Measurements from ENCODE around the gene SMG6.

SMG6 gene

DNA sequence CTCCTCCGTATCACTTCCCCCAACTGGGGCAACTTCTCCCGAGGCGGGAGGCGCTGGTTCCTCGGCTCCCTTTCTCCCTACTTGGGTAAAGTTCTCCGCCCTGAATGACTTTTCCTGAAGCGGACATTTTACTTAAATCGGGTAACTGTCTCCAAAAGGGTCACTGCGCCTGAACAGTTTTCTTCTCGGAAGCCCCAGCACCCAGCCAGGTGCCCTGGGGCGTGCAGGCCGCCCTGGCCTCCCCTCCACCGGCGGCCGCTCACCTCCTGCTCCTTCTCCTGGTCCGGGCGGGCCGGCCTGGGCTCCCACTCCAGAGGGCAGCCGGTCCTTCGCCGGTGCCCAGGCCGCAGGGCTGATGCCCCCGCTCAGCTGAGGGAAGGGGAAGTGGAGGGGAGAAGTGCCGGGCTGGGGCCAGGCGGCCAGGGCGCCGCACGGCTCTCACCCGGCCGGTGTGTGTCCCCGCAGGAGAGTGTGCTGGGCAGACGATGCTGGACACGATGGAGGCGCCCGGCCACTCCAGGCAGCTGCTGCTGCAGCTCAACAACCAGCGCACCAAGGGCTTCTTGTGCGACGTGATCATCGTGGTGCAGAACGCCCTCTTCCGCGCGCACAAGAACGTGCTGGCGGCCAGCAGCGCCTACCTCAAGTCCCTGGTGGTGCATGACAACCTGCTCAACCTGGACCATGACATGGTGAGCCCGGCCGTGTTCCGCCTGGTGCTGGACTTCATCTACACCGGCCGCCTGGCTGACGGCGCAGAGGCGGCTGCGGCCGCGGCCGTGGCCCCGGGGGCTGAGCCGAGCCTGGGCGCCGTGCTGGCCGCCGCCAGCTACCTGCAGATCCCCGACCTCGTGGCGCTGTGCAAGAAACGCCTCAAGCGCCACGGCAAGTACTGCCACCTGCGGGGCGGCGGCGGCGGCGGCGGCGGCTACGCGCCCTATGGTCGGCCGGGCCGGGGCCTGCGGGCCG is 247.1 kb downstream of the SMG6 start:
- H3K9me3 ChIP-seq (ENCODE audit: control insufficient read depth, low read length) = no peaks in the 10 kb centered on the region
- 9 to 10% methylated on average over 85 of the region's 85 CpGs for WGBS, 2 experiments
- H3K27me3 ChIP-seq (ENCODE audit: control insufficient read depth, insufficient read depth, low read length, poor library complexity, severe bottlenecking) = peaks cover 96% of the 10 kb centered on the region
- no peak overlapping the region for H3K27ac ChIP-seq (ENCODE audit: insufficient read depth, low read depth, low read length, poor library complexity, severe bottlenecking)
- no peak overlapping the region for H3K4me3 ChIP-seq (ENCODE audit: insufficient read depth, low read depth, low read length)
- H3K4me1 ChIP-seq (ENCODE audit: control insufficient read depth, insufficient read depth, low read length) = peaks cover 7% of the 10 kb centered on the region
- no peaks in the 10 kb centered on the region for H3K36me3 ChIP-seq (ENCODE audit: control insufficient read depth, insufficient read depth, low read length)

DNA sequence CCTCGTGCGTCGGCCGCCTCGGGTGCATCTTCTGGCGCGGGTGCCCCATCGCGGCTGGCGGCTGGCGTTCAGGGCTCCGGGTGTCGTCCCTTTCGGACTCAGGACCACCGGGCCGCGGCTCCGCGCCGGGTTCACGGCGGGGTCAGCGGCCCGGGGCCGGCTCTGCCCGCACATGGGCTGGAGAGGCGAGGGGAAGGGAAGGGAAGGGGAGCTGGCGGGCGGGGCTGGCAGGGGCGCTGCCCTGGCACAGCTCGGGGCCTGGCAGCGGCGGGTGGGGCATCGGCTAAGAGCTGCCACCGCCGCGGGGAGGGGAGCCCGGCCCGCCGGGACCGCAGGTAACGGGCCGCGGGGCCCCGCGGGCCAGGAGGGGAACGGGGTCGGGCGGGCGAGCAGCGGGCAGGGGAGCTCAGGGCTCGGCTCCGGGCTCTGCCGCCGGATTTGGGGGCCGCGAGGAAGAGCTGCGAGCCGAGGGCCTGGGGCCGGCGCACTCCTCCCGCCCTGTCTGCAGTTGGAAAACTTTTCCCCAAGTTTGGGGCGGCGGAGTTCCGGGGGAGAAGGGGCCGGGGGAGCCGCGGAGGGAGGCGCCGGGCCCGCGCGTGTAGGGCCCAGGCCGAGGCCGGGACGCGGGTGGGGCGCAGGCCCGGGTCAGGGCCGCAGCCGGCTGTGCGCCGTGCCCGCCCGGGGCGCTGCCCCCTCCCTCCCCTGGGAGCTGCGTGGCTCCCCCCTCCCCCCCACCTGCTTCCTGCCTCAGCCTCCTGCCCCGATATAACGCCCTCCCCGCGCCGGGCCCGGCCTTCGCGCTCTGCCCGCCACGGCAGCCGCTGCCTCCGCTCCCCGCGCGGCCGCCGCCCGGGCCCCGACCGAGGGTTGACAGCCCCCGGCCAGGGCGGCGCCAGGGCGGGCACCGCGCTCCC is 248.0 kb downstream of the SMG6 start:
- Histone ChIP-seq H3K36me3 (ENCODE audit: control insufficient read depth, insufficient read depth, low read length) (no peaks in the 10 kb centered on the region), H3K27me3 (ENCODE audit: control insufficient read depth, insufficient read depth, low read length, poor library complexity, severe bottlenecking) (peaks cover 97% of the 10 kb centered on the region), H3K4me1 (ENCODE audit: control insufficient read depth, insufficient read depth, low read length) (peaks cover 10% of the 10 kb centered on the region), H3K9me3 (ENCODE audit: control insufficient read depth, low read length) (no peaks in the 10 kb centered on the region), H3K27ac (ENCODE audit: insufficient read depth, low read depth, low read length, poor library complexity, severe bottlenecking) (no peak overlapping the region), H3K4me3 (ENCODE audit: insufficient read depth, low read depth, low read length) (peak overlapping the region; percentile 11)
- 3 to 4% methylated on average over 112 to 113 of the region's 113 CpGs for WGBS, 2 experiments

DNA sequence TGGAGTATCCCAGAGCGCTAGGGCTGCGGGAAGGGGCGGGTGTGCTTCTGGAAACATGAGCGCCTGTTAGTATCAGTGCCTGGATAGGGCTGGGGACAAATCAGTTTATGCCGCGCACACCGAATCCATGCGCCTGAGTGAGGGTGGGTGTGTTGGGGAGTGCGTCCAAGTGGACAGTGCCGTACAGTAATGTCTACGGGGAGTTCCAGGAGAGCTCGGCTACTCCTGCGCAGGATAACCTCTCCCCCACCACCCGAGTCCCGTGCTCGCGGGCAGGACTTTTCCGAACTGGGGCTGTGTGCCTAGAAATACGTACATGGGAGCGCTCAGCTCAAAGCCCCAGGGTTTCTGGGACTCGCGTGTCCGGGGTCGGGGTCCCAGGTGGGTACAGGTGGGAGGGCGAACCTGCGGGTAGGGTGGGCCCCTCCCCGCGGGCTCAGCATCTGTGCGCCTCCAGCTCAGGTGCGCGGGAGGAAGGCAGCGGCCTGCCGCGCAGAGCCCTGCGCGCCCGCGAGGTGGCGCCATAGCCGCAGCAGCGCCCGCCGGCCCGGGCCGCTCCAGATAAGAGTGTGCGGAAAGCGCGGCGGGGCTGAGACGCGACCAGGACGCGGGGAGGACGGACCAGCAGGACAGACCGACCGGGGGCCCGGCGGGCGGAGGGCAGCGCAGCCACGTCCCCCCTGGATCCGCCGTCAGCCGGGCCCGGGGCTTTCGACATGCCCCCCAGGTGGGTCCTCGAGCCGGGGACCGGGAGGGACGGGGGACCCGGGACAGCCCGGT is 248.9 kb downstream of the SMG6 start, which contains the start of gene HIC1:
TSS of gene HIC1 (plus strand) at position 592 of the 780 bp plus-strand sequence. CDS start 1,588 bp downstream, outside the sequence.
- WGBS, 2 experiments = 6% methylated on average over 72 of the region's 72 CpGs
- Histone ChIP-seq H3K27me3 (ENCODE audit: control insufficient read depth, insufficient read depth, low read length, poor library complexity, severe bottlenecking) (peaks cover 96% of the 10 kb centered on the region), H3K4me3 (ENCODE audit: insufficient read depth, low read depth, low read length) (peak within 1 kb of the TSS; percentile 32)

DNA sequence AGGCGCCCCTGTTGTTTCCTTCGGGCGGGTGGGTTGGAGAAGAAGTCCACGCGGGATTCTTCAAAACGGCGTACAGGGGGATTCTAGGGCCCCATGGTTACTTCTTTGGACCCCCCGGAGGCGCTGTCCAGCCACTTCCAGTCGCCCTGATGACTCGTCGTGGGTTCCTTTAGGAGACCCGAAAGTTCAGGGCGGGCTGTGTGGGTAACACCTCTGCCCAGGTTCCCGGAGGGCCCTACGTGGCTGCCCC is 249.4 kb downstream of the SMG6 start:
- peaks cover 96% of the 10 kb centered on the region for H3K27me3 ChIP-seq (ENCODE audit: control insufficient read depth, insufficient read depth, low read length, poor library complexity, severe bottlenecking)
- H3K4me1 ChIP-seq (ENCODE audit: control insufficient read depth, insufficient read depth, low read length) = peaks cover 15% of the 10 kb centered on the region
- WGBS, 2 experiments = 19 to 21% methylated on average over 16 of the region's 16 CpGs
- H3K27ac ChIP-seq (ENCODE audit: insufficient read depth, low read depth, low read length, poor library complexity, severe bottlenecking) = no peak overlapping the region
- H3K36me3 ChIP-seq (ENCODE audit: control insufficient read depth, insufficient read depth, low read length) = no peaks in the 10 kb centered on the region
- peak overlapping the region; percentile 32 for H3K4me3 ChIP-seq (ENCODE audit: insufficient read depth, low read depth, low read length)
- H3K9me3 ChIP-seq (ENCODE audit: control insufficient read depth, low read length) = no peaks in the 10 kb centered on the region

More for the DNA sequence above, 248.9 kb downstream of the SMG6 start, which contains the start of gene HIC1:
- H3K27ac ChIP-seq (ENCODE audit: insufficient read depth, low read depth, low read length, poor library complexity, severe bottlenecking) = no peak within 1 kb of the TSS
- no peaks in the 10 kb centered on the region for H3K36me3 ChIP-seq (ENCODE audit: control insufficient read depth, insufficient read depth, low read length)
- peaks cover 12% of the 10 kb centered on the region for H3K4me1 ChIP-seq (ENCODE audit: control insufficient read depth, insufficient read depth, low read length)
- H3K9me3 ChIP-seq (ENCODE audit: control insufficient read depth, low read length) = no peaks in the 10 kb centered on the region

DNA sequence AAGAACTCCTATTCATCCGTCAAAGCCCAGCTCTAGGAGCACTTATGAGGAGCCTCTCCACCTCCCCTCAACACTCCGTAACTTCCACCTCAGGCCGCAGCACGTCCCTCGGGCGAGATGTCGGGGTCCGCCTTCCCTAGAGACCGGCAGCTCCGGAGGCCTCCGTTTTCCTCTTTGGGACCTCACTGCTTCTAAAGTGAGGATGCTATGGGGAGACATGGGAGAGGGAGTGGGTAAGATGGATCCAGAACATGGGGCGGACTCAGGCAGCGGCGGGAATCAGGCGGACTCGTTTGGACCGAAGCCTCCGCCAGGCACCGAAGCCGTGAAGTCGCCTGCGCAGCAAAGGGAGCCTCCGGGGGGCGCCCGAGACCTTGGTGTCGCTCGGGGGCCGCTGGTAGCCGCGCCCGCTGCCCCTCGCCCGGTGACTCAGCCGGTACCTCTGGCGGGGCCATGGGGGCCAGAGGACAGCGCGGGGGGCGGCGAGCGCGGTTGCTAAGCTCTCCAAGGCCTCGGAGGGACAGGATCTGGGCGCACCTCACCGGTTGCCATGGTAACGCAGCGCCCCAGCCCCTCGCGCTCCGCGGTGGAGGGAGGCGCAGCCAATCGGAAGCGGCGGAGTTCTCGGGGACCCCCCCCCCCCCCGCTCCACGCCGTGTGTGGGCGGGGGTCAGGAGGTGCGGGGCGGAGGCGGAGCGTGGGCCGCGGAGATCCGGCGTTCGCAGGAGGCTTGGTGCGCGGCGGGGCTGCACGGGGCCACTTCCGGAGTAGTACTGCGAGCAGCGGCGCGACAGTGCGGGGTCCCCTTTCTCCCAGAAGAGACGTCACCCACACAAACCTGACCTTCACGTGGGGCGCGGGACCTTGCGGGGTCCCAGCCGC is 250.0 kb downstream of the SMG6 start:
- Histone ChIP-seq H3K9me3 (ENCODE audit: control insufficient read depth, low read length) (no peaks in the 10 kb centered on the region), H3K36me3 (ENCODE audit: control insufficient read depth, insufficient read depth, low read length) (no peaks in the 10 kb centered on the region), H3K27ac (ENCODE audit: insufficient read depth, low read depth, low read length, poor library complexity, severe bottlenecking) (no peak overlapping the region), H3K4me1 (ENCODE audit: control insufficient read depth, insufficient read depth, low read length) (peaks cover 20% of the 10 kb centered on the region), H3K4me3 (ENCODE audit: insufficient read depth, low read depth, low read length) (peak overlapping the region; percentile 32), H3K27me3 (ENCODE audit: control insufficient read depth, insufficient read depth, low read length, poor library complexity, severe bottlenecking) (peaks cover 96% of the 10 kb centered on the region)
- WGBS, 2 experiments = 4 to 6% methylated on average over 84 of the region's 84 CpGs

DNA sequence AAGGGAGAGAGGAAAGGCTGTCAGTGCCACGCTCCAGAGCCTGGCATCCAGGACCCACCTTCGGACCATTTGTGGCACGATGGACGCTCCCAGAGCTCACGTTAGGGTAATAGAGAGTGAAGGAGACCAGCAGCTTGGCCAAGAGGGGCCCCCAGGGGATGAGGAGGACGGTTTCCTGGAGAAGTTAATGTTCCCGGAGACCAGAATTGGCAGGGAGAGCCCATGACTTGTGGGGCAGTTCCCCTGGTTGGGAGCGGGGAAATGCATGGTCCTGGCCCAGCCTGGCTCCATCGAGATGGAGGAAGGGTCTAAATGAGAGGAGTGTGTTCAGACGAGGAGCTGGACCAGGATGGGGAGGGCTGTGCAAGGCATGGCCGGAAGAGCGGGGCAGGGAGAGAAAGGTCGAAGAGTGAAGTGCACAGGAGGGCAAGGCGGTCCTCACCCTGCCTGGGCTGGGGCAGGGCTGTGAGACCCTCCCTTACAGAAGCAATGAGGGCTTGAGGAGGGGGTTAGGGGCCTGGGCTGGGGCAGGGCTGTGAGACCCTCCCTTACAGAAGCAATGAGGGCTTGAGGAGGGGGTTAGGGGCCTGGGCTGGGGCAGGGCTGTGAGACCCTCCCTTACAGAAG is 251.5 kb downstream of the SMG6 start:
- Histone ChIP-seq H3K27me3 (ENCODE audit: control insufficient read depth, insufficient read depth, low read length, poor library complexity, severe bottlenecking) (peaks cover 95% of the 10 kb centered on the region), H3K4me3 (ENCODE audit: insufficient read depth, low read depth, low read length) (no peak overlapping the region), H3K4me1 (ENCODE audit: control insufficient read depth, insufficient read depth, low read length) (peaks cover 22% of the 10 kb centered on the region), H3K9me3 (ENCODE audit: control insufficient read depth, low read length) (no peaks in the 10 kb centered on the region), H3K36me3 (ENCODE audit: control insufficient read depth, insufficient read depth, low read length) (no peaks in the 10 kb centered on the region), H3K27ac (ENCODE audit: insufficient read depth, low read depth, low read length, poor library complexity, severe bottlenecking) (no peak overlapping the region)
- WGBS, 2 experiments = 55% methylated on average over 14 of the region's 14 CpGs

DNA sequence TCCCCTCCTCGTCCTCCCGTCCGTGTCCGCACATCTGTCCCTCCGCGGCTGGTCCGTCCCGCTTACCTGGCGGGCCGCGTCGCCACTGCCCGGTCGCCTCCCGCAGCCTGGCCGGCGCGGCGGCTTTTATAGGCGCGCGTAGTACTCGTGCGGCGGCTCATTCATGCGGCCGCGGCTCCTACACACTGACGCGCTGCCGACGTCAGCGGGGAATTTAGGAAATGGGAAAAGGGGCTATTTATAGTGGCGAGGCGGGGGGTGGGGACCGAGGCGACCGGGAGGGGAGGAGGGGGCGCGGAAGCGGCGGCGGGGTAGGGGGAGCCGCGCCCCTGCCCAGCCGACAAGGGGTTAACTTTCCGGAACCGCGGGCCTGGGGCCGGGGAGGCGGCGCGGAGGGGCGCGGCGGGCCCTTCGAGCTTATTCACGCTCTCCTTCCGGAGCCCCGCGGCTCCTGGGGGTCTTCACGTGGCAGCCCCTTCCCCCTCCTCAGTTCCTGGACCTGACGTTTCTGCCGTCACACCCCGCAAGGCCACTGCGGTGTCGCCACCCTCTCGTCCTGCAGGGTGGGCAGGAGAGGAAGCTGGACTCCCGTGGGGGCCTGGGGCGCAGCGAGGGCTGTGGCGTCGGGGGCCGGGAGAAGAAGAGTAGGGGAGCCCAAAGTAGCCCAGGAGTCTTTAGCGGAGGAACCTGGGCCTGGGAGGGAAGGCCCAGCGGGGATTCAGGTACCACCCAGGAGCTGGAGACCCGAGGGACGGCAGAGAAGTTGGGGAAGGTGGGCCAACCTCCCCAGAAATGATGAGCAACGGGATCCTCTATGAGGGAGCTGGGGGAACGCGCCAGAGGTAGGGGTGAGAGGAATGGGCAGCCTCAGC is 252.3 kb downstream of the SMG6 start:
- peak overlapping the region; percentile 18 for H3K4me3 ChIP-seq (ENCODE audit: insufficient read depth, low read depth, low read length)
- peaks cover 92% of the 10 kb centered on the region for H3K27me3 ChIP-seq (ENCODE audit: control insufficient read depth, insufficient read depth, low read length, poor library complexity, severe bottlenecking)
- H3K9me3 ChIP-seq (ENCODE audit: control insufficient read depth, low read length) = no peaks in the 10 kb centered on the region
- H3K4me1 ChIP-seq (ENCODE audit: control insufficient read depth, insufficient read depth, low read length) = peaks cover 16% of the 10 kb centered on the region
- H3K27ac ChIP-seq (ENCODE audit: insufficient read depth, low read depth, low read length, poor library complexity, severe bottlenecking) = no peak overlapping the region
- H3K36me3 ChIP-seq (ENCODE audit: control insufficient read depth, insufficient read depth, low read length) = no peaks in the 10 kb centered on the region
- 4 to 6% methylated on average over 81 of the region's 81 CpGs for WGBS, 2 experiments

DNA sequence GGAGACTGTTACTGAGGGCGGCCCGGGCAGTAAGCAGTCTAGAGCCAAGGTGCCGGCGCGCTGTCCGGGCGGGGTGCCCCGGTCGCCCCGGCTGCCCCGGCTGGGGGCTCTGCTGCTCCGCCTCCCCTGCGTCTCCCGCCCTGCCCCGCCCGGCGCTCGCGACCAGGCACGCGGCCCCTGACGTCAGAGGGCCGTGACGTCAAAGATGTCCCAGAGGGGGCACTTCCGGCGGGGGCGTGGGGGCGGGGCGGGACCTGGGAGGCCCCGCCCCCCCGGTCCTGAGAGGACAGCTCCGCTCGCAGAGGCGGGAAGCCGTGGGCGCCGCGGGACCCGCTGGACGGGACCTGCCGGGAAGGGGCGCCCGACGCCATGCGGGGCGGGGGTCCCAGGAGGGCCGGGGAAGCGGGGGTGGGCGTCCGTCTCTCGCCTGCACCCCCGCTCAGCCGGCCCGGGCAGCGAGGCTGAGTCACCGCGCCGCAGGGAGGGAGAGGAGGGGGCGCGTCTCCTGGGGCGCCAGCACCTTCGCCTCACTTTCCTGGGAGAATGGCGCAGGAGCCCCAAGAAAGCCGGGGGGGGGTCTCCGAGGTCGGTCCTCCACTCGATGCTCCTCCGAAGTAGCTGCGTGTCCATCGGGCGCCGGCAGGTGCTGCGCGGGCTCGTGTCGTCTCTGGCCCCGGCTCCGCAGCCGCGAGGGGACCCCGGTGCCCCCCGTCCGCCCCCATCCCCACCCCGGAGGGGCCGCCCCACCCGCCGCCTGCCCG is 253.1 kb downstream of the SMG6 start:
- H3K9me3 ChIP-seq (ENCODE audit: control insufficient read depth, low read length) = no peaks in the 10 kb centered on the region
- 3% methylated on average over 88 of the region's 88 CpGs for WGBS, 2 experiments
- H3K36me3 ChIP-seq (ENCODE audit: control insufficient read depth, insufficient read depth, low read length) = no peaks in the 10 kb centered on the region
- H3K27ac ChIP-seq (ENCODE audit: insufficient read depth, low read depth, low read length, poor library complexity, severe bottlenecking) = no peak overlapping the region
- peak overlapping the region; percentile 23 for H3K4me3 ChIP-seq (ENCODE audit: insufficient read depth, low read depth, low read length)
- H3K27me3 ChIP-seq (ENCODE audit: control insufficient read depth, insufficient read depth, low read length, poor library complexity, severe bottlenecking) = peaks cover 84% of the 10 kb centered on the region
- H3K4me1 ChIP-seq (ENCODE audit: control insufficient read depth, insufficient read depth, low read length) = peaks cover 15% of the 10 kb centered on the region

All from ectodermal cell (in vitro differentiated cells).